Left lung (tissue), 10 donors: ENCODE results near the gene MAOB. TPM values are rescaled to one million over a fixed set of nuclear protein-coding genes. Genes with fewer than 3 reads are reported as not detected.

Experiments used
- ATAC-seq: fragments of 200-7000 bp; cut with Tn5 transposase; one replicate; pipeline ENCODE4 v1.9.1; 2020; ENCODE audit warnings: moderate library complexity
- DNase-seq, 4 donors: peaks; one replicate each; pipeline ENCODE4 v3.0.0-alpha.2; 2013 to 2020
- H3K27ac ChIP-seq, 2 donors: fragments of 200-600 bp; sonication (generic) in 1 of 2; one replicate each; pipeline versions ENCODE4 v1.5.0 to v1.8.0; 2020 to 2021
- H3K27me3 ChIP-seq, 2 donors: fragments of 200-600 bp; sonication (generic) in 1 of 2; one replicate each; pipeline versions ENCODE4 v1.5.0 to v1.8.0; 2020 to 2021
- H3K36me3 ChIP-seq, 2 donors: fragments of 200-600 bp; sonication (generic) in 1 of 2; one replicate each; pipeline versions ENCODE4 v1.5.0 to v1.8.0; 2020 to 2021
- H3K4me1 ChIP-seq, 2 donors: fragments of 200-600 bp; one replicate each; pipeline ENCODE4 v1.8.0; 2021
- H3K4me3 ChIP-seq, 2 donors: fragments of 200-600 bp; sonication (generic) in 1 of 2; one replicate each; pipeline versions ENCODE4 v1.5.0 to v1.8.0; 2020 to 2021; ENCODE audit warnings: mild to moderate bottlenecking in 1 of 2
- H3K9me3 ChIP-seq, 2 donors: fragments of 200-600 bp; sonication (generic) in 1 of 2; one replicate each; pipeline versions ENCODE4 v1.5.0 to v1.8.0; 2020 to 2021
- CTCF ChIP-seq, 2 donors: fragments of 200-600 bp; sonication (generic) in 1 of 2; IDR thresholded peaks; one replicate each; pipeline versions ENCODE4 v1.5.0 to v1.8.0; 2021; ENCODE audit warnings: antibody characterized with exemption in 2 of 2
- intact Hi-C, 2 donors: fragments of 100-400 bp; cut with DNase I; formaldehyde crosslinking; loops; one replicate each; pipeline versions ENCODE4 v1.11.2 to v1.14.2; 2022
- polyA plus RNA-seq, 6 donors: library from polyadenylated mRNA; unstranded; fragments of 120-200 nt; gene quantifications; one replicate each; pipeline ENCODE4 v1.2.1, GENCODE V29; 2013; ENCODE audit not compliant: insufficient read length in 6 of 6
- total RNA-seq, 2 donors: library from RNA; stranded (reverse); fragmentation: NEBNext Ultra II Directional; extraction: Animal tissue kit (Norgen Biotek cat#: 25700); gene quantifications; one replicate each; pipeline ENCODE4 v1.2.1, GENCODE V29; 2021
- donor health status: DM: no; HTN: yes; CAD: no.
- donor health status: DM: no; HTN: no; CAD: no.

MAOB gene
- total and polyA plus RNA-seq, 8 donors: 8.8 to 20.6 (median 12.3) TPM

- no peaks in the 10 kb centered on the region for H3K27me3 ChIP-seq
- H3K9me3 ChIP-seq: no peaks in the 10 kb centered on the region
- no peak overlapping the region for H3K4me3 ChIP-seq
- no peaks in the 10 kb centered on the region for H3K36me3 ChIP-seq
- intact Hi-C loops: no loop called here
- TF ChIP-seq CTCF (IDR thresholded peaks at IDR 0.05): no peak
- ATAC-seq: peak; percentile 84
- no peak overlapping the region for H3K27ac ChIP-seq
- peaks cover 0 to 8% of the 10 kb centered on the region in 2 donors for H3K4me1 ChIP-seq
- DNase-seq: no peak
Measured at GRCh38 chrX:43861750-43862149, 20.5 kb downstream of the MAOB start.

- Histone ChIP-seq H3K9me3 (no peaks in the 10 kb centered on the region), H3K36me3 (no peaks in the 10 kb centered on the region), H3K4me3 (no peak overlapping the region), H3K27me3 (no peaks in the 10 kb centered on the region), H3K4me1 (peaks cover 0 to 8% of the 10 kb centered on the region in 2 donors), H3K27ac (no peak overlapping the region)
- no peak for TF ChIP-seq CTCF (IDR thresholded peaks at IDR 0.05)
- intact Hi-C loops: no loop called here
- ATAC-seq (peak; percentile 59), DNase-seq (peak in 1 of 4 donors; percentile 34)
Measured at GRCh38 chrX:43860646-43861370, 21.4 kb downstream of the MAOB start.

- H3K4me1 ChIP-seq: no peaks in the 10 kb centered on the region
- no peaks in the 10 kb centered on the region for H3K9me3 ChIP-seq
- DNase-seq (no peak), ATAC-seq (no peak)
- H3K27ac ChIP-seq: no peak overlapping the region
- H3K27me3 ChIP-seq: peaks cover 0 to 9% of the 10 kb centered on the region in 2 donors
- no peak for TF ChIP-seq CTCF (IDR thresholded peaks at IDR 0.05)
- intact Hi-C loops: no loop called here
- H3K36me3 ChIP-seq: no peaks in the 10 kb centered on the region
- H3K4me3 ChIP-seq: no peak overlapping the region
Measured at GRCh38 chrX:43853225-43853828, 28.9 kb downstream of the MAOB start.

GRCh38 chrX:43850629-43851028 is 31.6 kb downstream of the MAOB start:
- no peaks in the 10 kb centered on the region for H3K36me3 ChIP-seq
- H3K27ac ChIP-seq: no peak overlapping the region
- H3K27me3 ChIP-seq: peaks cover 0 to 10% of the 10 kb centered on the region in 2 donors
- intact Hi-C loops: no loop called here
- DNase-seq (no peak), ATAC-seq (no peak)
- no peaks in the 10 kb centered on the region for H3K9me3 ChIP-seq
- H3K4me3 ChIP-seq: no peak overlapping the region
- no peak for TF ChIP-seq CTCF (IDR thresholded peaks at IDR 0.05)
- H3K4me1 ChIP-seq: no peaks in the 10 kb centered on the region

GRCh38 chrX:43849173-43849572 is 33.1 kb downstream of the MAOB start:
- Histone ChIP-seq H3K4me3 (no peak overlapping the region), H3K4me1 (no peaks in the 10 kb centered on the region), H3K27me3 (peaks cover 0 to 10% of the 10 kb centered on the region in 2 donors), H3K27ac (no peak overlapping the region), H3K36me3 (no peaks in the 10 kb centered on the region), H3K9me3 (no peaks in the 10 kb centered on the region)
- intact Hi-C loops: no loop called here
- no peak for TF ChIP-seq CTCF (IDR thresholded peaks at IDR 0.05)
- no peak for ATAC-seq
- DNase-seq: no peak
